GM12875 (cell line): ENCODE measurements around the gene PGBD4.

ENCODE experiments used
- H3K4me3 ChIP-seq: one replicate; pipeline ENCODE4 v1.5.1; 2011; ENCODE audit warnings: low read depth, low read length, control low read depth
- TF ChIP-seq, protein P1 (sequence below): IDR thresholded peaks from 2 replicates; pipeline ENCODE4 v1.5.1; 2011; ENCODE audit warnings: low read depth, mild to moderate bottlenecking, control low read depth, inconsistent platforms, low read length, moderate library complexity, borderline replicate concordance; ENCODE audit not compliant: insufficient read depth

The PGBD4 gene

DNA sequence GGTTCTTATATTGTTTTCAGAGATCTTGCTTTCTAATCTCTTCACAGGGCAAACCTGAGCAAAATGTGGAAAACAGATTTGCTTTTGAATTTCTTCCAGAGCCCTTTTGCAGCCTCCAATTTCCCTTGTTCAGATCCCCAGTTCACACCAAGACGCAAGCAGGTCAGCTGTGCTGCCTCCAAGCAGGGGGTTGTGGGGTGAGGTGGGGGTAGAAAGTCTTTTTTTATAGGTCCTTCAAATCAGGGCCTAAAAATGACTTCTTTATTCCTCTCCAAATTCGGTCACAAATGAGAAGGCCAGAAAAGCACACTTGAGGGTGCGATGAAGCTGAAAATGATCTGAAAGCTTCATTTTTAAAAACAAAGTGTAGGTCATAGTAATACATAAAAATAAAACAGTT is 36.6 kb upstream of the PGBD4 start:
- TF ChIP-seq, protein P1, sequence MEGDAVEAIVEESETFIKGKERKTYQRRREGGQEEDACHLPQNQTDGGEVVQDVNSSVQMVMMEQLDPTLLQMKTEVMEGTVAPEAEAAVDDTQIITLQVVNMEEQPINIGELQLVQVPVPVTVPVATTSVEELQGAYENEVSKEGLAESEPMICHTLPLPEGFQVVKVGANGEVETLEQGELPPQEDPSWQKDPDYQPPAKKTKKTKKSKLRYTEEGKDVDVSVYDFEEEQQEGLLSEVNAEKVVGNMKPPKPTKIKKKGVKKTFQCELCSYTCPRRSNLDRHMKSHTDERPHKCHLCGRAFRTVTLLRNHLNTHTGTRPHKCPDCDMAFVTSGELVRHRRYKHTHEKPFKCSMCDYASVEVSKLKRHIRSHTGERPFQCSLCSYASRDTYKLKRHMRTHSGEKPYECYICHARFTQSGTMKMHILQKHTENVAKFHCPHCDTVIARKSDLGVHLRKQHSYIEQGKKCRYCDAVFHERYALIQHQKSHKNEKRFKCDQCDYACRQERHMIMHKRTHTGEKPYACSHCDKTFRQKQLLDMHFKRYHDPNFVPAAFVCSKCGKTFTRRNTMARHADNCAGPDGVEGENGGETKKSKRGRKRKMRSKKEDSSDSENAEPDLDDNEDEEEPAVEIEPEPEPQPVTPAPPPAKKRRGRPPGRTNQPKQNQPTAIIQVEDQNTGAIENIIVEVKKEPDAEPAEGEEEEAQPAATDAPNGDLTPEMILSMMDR, result no peak
- H3K4me3 ChIP-seq, result no peak overlapping the region

DNA sequence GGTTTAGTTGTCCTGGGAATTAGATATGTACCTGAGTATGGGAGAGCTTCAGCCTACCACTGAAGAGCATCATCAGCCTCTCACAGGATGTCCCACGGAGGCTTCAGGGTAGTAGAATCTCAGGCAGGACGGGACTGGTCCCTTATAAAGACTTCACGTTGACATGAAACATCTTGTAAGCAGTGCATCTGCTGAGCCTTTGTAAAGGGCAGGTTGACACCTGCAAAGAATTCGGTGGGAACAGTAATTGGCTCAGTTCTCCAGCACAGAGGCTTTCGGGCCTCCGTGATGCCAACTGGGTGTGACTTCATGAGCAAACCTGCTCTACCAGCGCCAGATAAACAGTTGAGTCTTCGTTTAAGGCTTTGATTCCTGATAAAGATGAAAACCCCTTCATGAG is 35.9 kb upstream of the PGBD4 start:
- no peak overlapping the region for H3K4me3 ChIP-seq
- TF ChIP-seq, protein P1, result no peak

DNA sequence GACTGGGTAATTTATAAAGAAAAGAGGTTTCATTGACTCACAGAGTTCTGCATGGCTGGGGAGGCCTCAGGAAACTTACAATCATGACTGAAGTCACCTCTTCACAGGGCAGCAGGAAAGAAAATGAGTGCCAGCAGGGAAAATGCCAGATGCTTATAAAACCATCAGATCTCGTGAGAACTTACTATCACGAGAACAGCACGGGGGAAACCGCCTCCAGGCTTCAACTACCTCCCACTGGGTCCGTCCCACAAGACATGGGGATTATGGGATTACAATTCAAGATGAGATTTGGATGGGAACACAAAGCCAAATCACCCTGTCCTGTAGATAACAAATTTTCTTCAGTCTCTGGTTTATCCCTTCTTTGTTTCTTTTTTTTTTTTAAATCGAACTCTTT is 31.9 kb upstream of the PGBD4 start:
- TF ChIP-seq, protein P1, result no peak

DNA sequence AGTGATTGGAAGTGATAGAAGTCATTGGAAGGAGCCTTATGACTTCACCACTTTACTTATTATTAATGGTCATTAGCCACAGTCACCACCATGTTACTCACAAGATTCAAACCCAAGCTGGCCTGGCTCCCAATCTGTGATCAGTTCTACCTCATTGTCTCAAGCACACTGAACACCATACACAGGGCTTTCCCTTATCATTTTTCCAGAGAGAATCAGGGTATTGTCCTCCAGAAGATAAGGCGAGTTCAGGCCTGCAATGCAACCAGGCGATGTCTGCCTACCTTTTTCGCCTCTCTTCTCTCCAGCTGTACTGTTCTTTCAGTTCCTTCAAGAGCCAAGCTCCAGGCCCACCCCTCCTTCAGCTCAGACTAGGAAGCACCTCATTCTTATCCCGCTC is 25.1 kb upstream of the PGBD4 start:
- TF ChIP-seq, protein P1, result no peak
- no peak overlapping the region for H3K4me3 ChIP-seq

More for the DNA sequence above, 31.9 kb upstream of the PGBD4 start:
- H3K4me3 ChIP-seq, result no peak overlapping the region

DNA sequence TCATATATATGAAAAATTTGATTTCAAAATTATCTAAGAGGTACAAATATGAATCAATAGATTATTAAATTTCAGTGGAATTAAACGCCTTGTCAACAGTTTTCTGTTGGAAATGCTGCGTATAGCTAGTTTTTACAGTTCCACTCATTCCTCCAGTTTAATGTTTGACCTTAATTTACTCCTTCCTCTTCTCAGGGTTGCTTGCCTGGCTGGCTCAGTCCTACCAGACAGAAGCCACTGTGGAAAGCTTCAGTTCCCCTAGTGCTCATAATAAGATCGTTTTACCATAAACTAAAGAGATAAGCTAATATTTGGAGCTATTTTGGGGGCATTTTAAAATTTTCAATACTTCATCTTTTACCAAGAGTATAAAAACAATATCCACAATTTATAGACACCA is 23.0 kb upstream of the PGBD4 start:
- no peak overlapping the region for H3K4me3 ChIP-seq
- TF ChIP-seq, protein P1, result no peak

DNA sequence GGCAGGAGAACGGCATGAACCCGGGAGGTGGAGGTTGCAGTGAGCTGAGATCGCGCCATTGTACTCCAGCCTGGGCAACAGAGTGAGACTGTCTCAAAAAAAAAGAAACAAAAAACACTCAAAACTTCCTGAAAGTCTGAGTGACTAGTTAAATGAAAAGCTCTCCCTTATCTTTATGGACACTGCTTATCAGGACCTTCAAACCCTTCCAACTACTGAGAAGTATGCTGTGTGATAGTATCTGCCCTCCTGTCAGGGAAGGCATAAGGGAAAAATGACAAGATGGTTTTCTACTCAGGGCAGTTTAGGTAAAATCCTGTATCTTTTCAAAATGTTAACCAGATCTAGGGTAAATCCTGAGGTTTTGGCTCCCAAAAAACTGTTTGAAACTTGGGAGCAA is 22.0 kb upstream of the PGBD4 start:
- H3K4me3 ChIP-seq, result no peak overlapping the region
- TF ChIP-seq, protein P1, result no peak

DNA sequence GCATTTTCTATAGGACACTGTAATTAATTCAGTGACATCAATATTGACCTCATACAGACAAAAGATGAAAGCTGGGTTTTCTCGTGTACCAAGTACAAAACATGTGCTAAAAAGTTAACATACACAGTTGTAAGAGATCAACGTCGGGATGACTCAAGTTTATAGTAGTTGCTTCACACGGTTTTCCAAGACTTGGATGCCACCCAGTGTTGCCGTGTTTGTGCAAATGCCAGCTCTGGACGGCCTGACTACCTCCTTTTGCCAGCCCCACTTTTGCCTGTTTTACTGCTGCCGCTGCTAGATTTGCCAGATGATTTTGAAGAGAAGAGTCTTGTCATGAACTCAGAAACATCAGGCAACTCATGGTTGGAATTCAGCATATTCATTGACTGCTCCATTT is 17.8 kb upstream of the PGBD4 start:
- no peak overlapping the region for H3K4me3 ChIP-seq
- TF ChIP-seq, protein P1, result no peak
